ENCODE results near the gene FHIT. TPM values are rescaled to one million over a fixed set of nuclear protein-coding genes. Genes with fewer than 3 reads are reported as not detected.

FHIT gene
- total RNA-seq, 2 donors from 2014 or later = 10.4 to 15.8 TPM

DNA sequence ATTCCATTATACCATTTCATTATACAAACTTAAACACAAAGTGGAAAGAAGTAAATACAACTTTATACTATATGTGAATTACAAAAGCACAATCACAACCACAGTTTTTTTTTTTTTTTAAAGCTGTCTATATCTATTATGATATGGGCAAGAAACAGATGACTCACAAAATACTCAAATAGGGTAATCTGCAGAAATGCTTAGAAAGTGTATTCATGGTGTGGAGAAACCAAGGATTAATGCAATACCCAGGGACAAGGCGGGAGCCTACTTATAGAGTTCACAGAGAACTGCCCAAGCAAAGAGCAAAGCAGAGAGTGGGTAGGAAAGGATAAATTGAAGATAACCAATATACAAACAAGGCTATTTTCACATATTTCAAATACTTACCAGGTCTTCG, 332.0 kb downstream of the FHIT start:
- Histone ChIP-seq H3K27me3 (no peaks in the 10 kb centered on the region), H3K27ac (no peak overlapping the region), H3K4me3 (no peak overlapping the region), H3K9me3 (no peaks in the 10 kb centered on the region), H3K36me3 (replicated peaks in 1 of 2; ENCODE audit: insufficient read depth in 1 of 2, low read depth in 2 of 2) (no peaks in the 10 kb centered on the region), H3K4me1 (peaks cover 12% of the 10 kb centered on the region)
- 92 to 96% methylated on average over 2 of the region's 2 CpGs for WGBS, 2 donors
- no peak for DNase-seq
- ATAC-seq = no peak
- intact Hi-C loops (cut with DNase I) = no loop called here
- no peak for TF ChIP-seq POLR2A (IDR thresholded peaks at IDR 0.05)
- TF ChIP-seq, protein P1, sequence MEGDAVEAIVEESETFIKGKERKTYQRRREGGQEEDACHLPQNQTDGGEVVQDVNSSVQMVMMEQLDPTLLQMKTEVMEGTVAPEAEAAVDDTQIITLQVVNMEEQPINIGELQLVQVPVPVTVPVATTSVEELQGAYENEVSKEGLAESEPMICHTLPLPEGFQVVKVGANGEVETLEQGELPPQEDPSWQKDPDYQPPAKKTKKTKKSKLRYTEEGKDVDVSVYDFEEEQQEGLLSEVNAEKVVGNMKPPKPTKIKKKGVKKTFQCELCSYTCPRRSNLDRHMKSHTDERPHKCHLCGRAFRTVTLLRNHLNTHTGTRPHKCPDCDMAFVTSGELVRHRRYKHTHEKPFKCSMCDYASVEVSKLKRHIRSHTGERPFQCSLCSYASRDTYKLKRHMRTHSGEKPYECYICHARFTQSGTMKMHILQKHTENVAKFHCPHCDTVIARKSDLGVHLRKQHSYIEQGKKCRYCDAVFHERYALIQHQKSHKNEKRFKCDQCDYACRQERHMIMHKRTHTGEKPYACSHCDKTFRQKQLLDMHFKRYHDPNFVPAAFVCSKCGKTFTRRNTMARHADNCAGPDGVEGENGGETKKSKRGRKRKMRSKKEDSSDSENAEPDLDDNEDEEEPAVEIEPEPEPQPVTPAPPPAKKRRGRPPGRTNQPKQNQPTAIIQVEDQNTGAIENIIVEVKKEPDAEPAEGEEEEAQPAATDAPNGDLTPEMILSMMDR (IDR thresholded peaks at IDR 0.05) = no peak

DNA sequence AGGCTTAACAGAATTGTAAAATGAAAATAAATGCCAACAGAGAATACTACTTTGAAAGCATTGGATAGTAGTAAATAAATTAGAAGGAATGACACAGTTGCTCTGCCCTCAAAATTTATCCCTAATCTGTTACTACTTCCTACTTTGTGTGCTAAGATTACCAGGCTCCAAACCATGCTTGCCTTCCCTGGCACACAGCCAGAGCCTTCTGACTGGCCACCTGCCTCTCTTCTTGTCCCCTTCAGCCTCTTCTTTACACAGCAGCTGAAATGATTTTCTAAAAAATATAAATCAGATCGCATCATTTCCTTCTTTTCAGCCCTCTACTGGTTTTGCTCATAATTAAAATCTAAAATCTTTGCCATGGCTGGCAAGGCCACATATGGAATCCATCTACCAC, 334.1 kb downstream of the FHIT start:
- Histone ChIP-seq H3K36me3 (replicated peaks in 1 of 2; ENCODE audit: insufficient read depth in 1 of 2, low read depth in 2 of 2) (no peaks in the 10 kb centered on the region), H3K4me3 (no peak overlapping the region), H3K27me3 (no peaks in the 10 kb centered on the region), H3K27ac (no peak overlapping the region), H3K9me3 (no peaks in the 10 kb centered on the region), H3K4me1 (peaks cover 12% of the 10 kb centered on the region)
- TF ChIP-seq, protein P1 (IDR thresholded peaks at IDR 0.05) = no peak
- no peak for TF ChIP-seq POLR2A (IDR thresholded peaks at IDR 0.05)
- intact Hi-C loops (cut with DNase I) = no loop called here
- ATAC-seq (no peak), DNase-seq (peak; percentile 19 to 69 (median 50))
- 34 to 83% methylated on average over 1 of the region's 1 CpG for WGBS, 2 donors

- 78 to 83% methylated on average over 4 of the region's 4 CpGs for WGBS, 2 donors
- Histone ChIP-seq H3K4me3 (no peak overlapping the region), H3K27ac (no peak overlapping the region), H3K27me3 (no peaks in the 10 kb centered on the region), H3K36me3 (replicated peaks in 1 of 2; ENCODE audit: insufficient read depth in 1 of 2, low read depth in 2 of 2) (no peaks in the 10 kb centered on the region), H3K9me3 (no peaks in the 10 kb centered on the region), H3K4me1 (peaks cover 12% of the 10 kb centered on the region)
- TF ChIP-seq POLR2A (IDR thresholded peaks at IDR 0.05) = no peak
- TF ChIP-seq, protein P1 (IDR thresholded peaks at IDR 0.05) = no peak
- intact Hi-C loops (cut with DNase I) = no loop called here
- DNase-seq (no peak), ATAC-seq (no peak)
Observed at GRCh38 chr3:60916546-60916945, 334.7 kb downstream of the FHIT start.

GRCh38 chr3:60913474-60913873, 337.8 kb downstream of the FHIT start:
- DNase-seq = no peak
- no peaks in the 10 kb centered on the region for H3K27me3 ChIP-seq
- H3K27ac ChIP-seq = no peak overlapping the region
- no peaks in the 10 kb centered on the region for H3K36me3 ChIP-seq (replicated peaks in 1 of 2; ENCODE audit: insufficient read depth in 1 of 2, low read depth in 2 of 2)
- 100% methylated on average over 1 of the region's 1 CpG for WGBS, 2 donors
- H3K4me1 ChIP-seq = no peaks in the 10 kb centered on the region
- TF ChIP-seq POLR2A (IDR thresholded peaks at IDR 0.05) = no peak
- TF ChIP-seq, protein P1 (IDR thresholded peaks at IDR 0.05) = no peak
- no peak for ATAC-seq
- H3K4me3 ChIP-seq = no peak overlapping the region
- H3K9me3 ChIP-seq = no peaks in the 10 kb centered on the region
- intact Hi-C loops (cut with DNase I) = no loop called here

- no peak for ATAC-seq
- H3K9me3 ChIP-seq = no peaks in the 10 kb centered on the region
- no peak overlapping the region for H3K27ac ChIP-seq
- no peaks in the 10 kb centered on the region for H3K4me1 ChIP-seq
- H3K27me3 ChIP-seq = no peaks in the 10 kb centered on the region
- no peak for DNase-seq
- H3K4me3 ChIP-seq = no peak overlapping the region
- intact Hi-C loops (cut with DNase I) = no loop called here
- no peaks in the 10 kb centered on the region for H3K36me3 ChIP-seq (replicated peaks in 1 of 2; ENCODE audit: insufficient read depth in 1 of 2, low read depth in 2 of 2)
- TF ChIP-seq POLR2A (IDR thresholded peaks at IDR 0.05) = no peak
- TF ChIP-seq, protein P1 (IDR thresholded peaks at IDR 0.05) = no peak
- WGBS, 2 donors = 57 to 70% methylated on average over 1 of the region's 1 CpG
Observed at GRCh38 chr3:60912876-60913275, 338.4 kb downstream of the FHIT start.
